WTC11 (cell line): ENCODE measurements around the gene ZER1. TPM values are rescaled to one million over a fixed set of nuclear protein-coding genes. Genes with fewer than 3 reads are reported as not detected.

ENCODE experiments used
- ATAC-seq: fragments of 200-7000 bp; cut with Tn5 transposase; 2 replicates; pipeline ENCODE4 v1.10.0; 2021; ENCODE audit warnings: mild to moderate bottlenecking, moderate library complexity
- CTCF ChIA-PET: fragments of 300-600 bp; sonication (Branson Sonifier 250); formaldehyde crosslinking; loops from one replicate; lab custom pipeline; 2021; ENCODE audit warnings: antibody characterized with exemption; lab: Charles Lee
- POLR2A ChIA-PET: fragments of 350-600 bp; sonication (Branson Sonifier 250); formaldehyde crosslinking; loops from one replicate; lab custom pipeline; 2021; ENCODE audit warnings: antibody characterized with exemption; lab: Charles Lee
- DNase-seq: peaks from one replicate; pipeline ENCODE4 v3.0.0; 2021; ENCODE audit warnings: low spot score
- H3K27ac Mint-ChIP-seq: 2 replicates; pipeline ENCODE4 v1.8.0; 2021; ENCODE audit warnings: mixed read lengths
- H3K27me3 Mint-ChIP-seq: 2 replicates; pipeline ENCODE4 v1.8.0; 2021; ENCODE audit warnings: low read depth, mild to moderate bottlenecking, moderate library complexity, mixed read lengths
- H3K36me3 Mint-ChIP-seq: 2 replicates; pipeline ENCODE4 v1.8.0; 2021; ENCODE audit warnings: mixed read lengths
- H3K4me1 Mint-ChIP-seq: 2 replicates; pipeline ENCODE4 v1.8.0; 2022; ENCODE audit warnings: mixed read lengths
- H3K4me3 Mint-ChIP-seq: 2 replicates; pipeline ENCODE4 v1.8.0; 2021; ENCODE audit warnings: mild to moderate bottlenecking, moderate library complexity, mixed read lengths
- H3K9me3 Mint-ChIP-seq: 2 replicates; pipeline ENCODE4 v1.8.0; 2021; ENCODE audit warnings: mixed read lengths
- EMX1 ChIP-seq: fragments of 250-450 bp; sonication (Bioruptor Pico); IDR thresholded peaks from 2 replicates; pipeline ENCODE4 v1.8.0; 2021; ENCODE audit warnings: mild to moderate bottlenecking
- GTF2I ChIP-seq: fragments of 250-450 bp; sonication (Bioruptor Pico); conservative IDR thresholded peaks from 2 replicates; pipeline ENCODE4 v1.4.0; 2021; ENCODE audit warnings: mild to moderate bottlenecking
- NFATC4 ChIP-seq: fragments of 250-450 bp; sonication (Bioruptor Pico); IDR thresholded peaks from 2 replicates; pipeline ENCODE4 v1.9.0; 2021; ENCODE audit warnings: mild to moderate bottlenecking
- RORB ChIP-seq: fragments of 250-450 bp; sonication (Bioruptor Pico); IDR thresholded peaks from 2 replicates; pipeline ENCODE4 v1.9.0; 2021; ENCODE audit warnings: mild to moderate bottlenecking
- ZNF219 ChIP-seq: sonication (generic); formaldehyde crosslinking; IDR thresholded peaks from 2 replicates; pipeline ENCODE4 v1.8.0; 2023; ENCODE audit warnings: missing genetic modification reagents, mild to moderate bottlenecking, borderline replicate concordance
- ZNF396 ChIP-seq: fragments of 250-450 bp; sonication (Bioruptor Pico); IDR thresholded peaks from 2 replicates; pipeline ENCODE4 v1.8.0; 2021; ENCODE audit warnings: mild to moderate bottlenecking, moderate library complexity, borderline replicate concordance
- total RNA-seq: library from RNA; stranded (reverse); gene quantifications from 3 replicates; pipeline ENCODE4 v1.2.3, GENCODE V29; 2021
- TF ChIP-seq, protein P1 (sequence below): sonication (generic); formaldehyde crosslinking; IDR thresholded peaks from 2 replicates; pipeline ENCODE4 v1.8.1; 2023; ENCODE audit warnings: mild to moderate bottlenecking, missing genetic modification reagents, moderate library complexity
- TF ChIP-seq, protein P2 (sequence below): sonication (generic); formaldehyde crosslinking; IDR thresholded peaks from 2 replicates; pipeline ENCODE4 v1.8.0; 2023; ENCODE audit warnings: missing genetic modification reagents, mild to moderate bottlenecking, borderline replicate concordance
- TF ChIP-seq, protein P3 (sequence below): fragments of 250-450 bp; sonication (Bioruptor Pico); IDR thresholded peaks from 2 replicates; pipeline ENCODE4 v1.9.0; 2021; ENCODE audit warnings: mild to moderate bottlenecking, borderline replicate concordance
- TF ChIP-seq, protein P4 (sequence below): fragments of 250-450 bp; sonication (Bioruptor Pico); IDR thresholded peaks from 2 replicates; pipeline ENCODE4 v2.1.2; 2022; ENCODE audit warnings: mild to moderate bottlenecking, moderate library complexity

ZER1 gene
- total RNA-seq, 1 experiment from 2014 or later: 23.8 TPM

DNA sequence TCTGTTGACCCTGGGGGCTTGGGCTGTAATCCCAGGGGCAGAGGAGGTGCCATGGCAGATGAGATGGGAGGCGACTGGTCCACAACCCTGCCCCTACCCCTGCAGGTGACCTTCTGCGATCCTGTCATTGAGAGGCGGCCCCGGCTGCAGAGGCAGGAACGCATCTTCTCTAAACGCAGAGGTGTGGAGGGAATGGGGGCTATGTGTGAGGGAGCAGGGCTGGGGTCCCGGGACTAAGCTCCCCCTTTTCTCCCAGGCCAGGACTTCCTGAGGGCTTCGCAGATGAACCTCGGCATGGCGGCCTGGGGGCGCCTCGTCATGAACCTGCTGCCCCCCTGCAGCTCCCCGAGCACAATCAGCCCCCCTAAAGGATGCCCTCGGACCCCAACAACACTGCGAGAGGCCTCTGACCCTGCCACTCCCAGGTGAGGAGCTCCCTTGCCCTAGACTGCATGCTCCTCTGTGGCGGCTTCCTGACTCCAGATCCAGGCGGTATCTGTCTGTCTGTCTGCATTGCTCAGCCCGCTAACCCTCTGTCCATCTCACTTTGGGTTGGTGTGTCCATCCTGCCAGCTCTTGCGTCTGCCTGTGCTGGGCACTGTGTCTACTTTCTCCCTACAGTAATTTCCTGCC, 57.7 kb downstream of the ZER1 start:
- ATAC-seq: no peak
- no peaks in the 10 kb centered on the region for H3K4me1 Mint-ChIP-seq

DNA sequence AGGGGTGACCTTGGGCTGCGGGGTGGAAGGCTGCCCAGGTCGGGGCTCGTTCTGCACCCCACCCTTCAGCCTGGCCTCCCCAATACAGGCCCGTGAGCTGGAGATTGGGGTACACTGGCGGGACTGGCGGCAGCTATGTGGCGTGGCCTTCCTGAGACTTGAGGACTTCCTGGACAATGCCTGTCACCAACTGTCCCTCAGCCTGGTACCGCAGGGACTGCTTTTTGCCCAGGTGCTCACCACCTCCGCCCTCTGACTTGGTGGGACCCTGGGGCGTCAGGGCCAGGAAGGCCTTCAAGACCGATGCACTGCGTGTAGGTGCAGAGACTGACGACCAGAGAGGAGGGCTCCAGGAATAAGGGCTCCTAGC, 58.3 kb downstream of the ZER1 start:
- no peaks in the 10 kb centered on the region for H3K27me3 Mint-ChIP-seq
- H3K36me3 Mint-ChIP-seq: peaks cover 12% of the 10 kb centered on the region; the same call in 1 of the 2 replicates
- no peak for DNase-seq
- no peak overlapping the region for H3K4me3 Mint-ChIP-seq
- CTCF ChIA-PET: interaction anchor here (1.0 to 1.9 kb wide), 2 partner anchors 11 kb away, joined by 4 to 9 read pairs; partner anchors contain the start of genes PKN3 and ZDHHC12
- POLR2A ChIA-PET: no interaction called here
- ATAC-seq: no peak
- no peaks in the 10 kb centered on the region for H3K4me1 Mint-ChIP-seq
- no peak overlapping the region for H3K27ac Mint-ChIP-seq
- TF ChIP-seq NFATC4 (CRISPR knock-in tag): no peak
- no peak for TF ChIP-seq ZNF219 (CRISPR knock-in tag)
- no peak for TF ChIP-seq GTF2I
- TF ChIP-seq, protein P1, sequence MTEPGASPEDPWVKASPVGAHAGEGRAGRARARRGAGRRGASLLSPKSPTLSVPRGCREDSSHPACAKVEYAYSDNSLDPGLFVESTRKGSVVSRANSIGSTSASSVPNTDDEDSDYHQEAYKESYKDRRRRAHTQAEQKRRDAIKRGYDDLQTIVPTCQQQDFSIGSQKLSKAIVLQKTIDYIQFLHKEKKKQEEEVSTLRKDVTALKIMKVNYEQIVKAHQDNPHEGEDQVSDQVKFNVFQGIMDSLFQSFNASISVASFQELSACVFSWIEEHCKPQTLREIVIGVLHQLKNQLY (CRISPR knock-in tag): no peak
- TF ChIP-seq, protein P2, sequence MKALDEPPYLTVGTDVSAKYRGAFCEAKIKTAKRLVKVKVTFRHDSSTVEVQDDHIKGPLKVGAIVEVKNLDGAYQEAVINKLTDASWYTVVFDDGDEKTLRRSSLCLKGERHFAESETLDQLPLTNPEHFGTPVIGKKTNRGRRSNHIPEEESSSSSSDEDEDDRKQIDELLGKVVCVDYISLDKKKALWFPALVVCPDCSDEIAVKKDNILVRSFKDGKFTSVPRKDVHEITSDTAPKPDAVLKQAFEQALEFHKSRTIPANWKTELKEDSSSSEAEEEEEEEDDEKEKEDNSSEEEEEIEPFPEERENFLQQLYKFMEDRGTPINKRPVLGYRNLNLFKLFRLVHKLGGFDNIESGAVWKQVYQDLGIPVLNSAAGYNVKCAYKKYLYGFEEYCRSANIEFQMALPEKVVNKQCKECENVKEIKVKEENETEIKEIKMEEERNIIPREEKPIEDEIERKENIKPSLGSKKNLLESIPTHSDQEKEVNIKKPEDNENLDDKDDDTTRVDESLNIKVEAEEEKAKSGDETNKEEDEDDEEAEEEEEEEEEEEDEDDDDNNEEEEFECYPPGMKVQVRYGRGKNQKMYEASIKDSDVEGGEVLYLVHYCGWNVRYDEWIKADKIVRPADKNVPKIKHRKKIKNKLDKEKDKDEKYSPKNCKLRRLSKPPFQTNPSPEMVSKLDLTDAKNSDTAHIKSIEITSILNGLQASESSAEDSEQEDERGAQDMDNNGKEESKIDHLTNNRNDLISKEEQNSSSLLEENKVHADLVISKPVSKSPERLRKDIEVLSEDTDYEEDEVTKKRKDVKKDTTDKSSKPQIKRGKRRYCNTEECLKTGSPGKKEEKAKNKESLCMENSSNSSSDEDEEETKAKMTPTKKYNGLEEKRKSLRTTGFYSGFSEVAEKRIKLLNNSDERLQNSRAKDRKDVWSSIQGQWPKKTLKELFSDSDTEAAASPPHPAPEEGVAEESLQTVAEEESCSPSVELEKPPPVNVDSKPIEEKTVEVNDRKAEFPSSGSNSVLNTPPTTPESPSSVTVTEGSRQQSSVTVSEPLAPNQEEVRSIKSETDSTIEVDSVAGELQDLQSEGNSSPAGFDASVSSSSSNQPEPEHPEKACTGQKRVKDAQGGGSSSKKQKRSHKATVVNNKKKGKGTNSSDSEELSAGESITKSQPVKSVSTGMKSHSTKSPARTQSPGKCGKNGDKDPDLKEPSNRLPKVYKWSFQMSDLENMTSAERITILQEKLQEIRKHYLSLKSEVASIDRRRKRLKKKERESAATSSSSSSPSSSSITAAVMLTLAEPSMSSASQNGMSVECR (CRISPR knock-in tag): no peak
- TF ChIP-seq, protein P3, sequence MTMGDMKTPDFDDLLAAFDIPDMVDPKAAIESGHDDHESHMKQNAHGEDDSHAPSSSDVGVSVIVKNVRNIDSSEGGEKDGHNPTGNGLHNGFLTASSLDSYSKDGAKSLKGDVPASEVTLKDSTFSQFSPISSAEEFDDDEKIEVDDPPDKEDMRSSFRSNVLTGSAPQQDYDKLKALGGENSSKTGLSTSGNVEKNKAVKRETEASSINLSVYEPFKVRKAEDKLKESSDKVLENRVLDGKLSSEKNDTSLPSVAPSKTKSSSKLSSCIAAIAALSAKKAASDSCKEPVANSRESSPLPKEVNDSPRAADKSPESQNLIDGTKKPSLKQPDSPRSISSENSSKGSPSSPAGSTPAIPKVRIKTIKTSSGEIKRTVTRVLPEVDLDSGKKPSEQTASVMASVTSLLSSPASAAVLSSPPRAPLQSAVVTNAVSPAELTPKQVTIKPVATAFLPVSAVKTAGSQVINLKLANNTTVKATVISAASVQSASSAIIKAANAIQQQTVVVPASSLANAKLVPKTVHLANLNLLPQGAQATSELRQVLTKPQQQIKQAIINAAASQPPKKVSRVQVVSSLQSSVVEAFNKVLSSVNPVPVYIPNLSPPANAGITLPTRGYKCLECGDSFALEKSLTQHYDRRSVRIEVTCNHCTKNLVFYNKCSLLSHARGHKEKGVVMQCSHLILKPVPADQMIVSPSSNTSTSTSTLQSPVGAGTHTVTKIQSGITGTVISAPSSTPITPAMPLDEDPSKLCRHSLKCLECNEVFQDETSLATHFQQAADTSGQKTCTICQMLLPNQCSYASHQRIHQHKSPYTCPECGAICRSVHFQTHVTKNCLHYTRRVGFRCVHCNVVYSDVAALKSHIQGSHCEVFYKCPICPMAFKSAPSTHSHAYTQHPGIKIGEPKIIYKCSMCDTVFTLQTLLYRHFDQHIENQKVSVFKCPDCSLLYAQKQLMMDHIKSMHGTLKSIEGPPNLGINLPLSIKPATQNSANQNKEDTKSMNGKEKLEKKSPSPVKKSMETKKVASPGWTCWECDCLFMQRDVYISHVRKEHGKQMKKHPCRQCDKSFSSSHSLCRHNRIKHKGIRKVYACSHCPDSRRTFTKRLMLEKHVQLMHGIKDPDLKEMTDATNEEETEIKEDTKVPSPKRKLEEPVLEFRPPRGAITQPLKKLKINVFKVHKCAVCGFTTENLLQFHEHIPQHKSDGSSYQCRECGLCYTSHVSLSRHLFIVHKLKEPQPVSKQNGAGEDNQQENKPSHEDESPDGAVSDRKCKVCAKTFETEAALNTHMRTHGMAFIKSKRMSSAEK (CRISPR knock-in tag): no peak
- TF ChIP-seq RORB (CRISPR knock-in tag): no peak
- no peaks in the 10 kb centered on the region for H3K9me3 Mint-ChIP-seq

More for the DNA sequence above, 57.7 kb downstream of the ZER1 start:
- ChIA-PET POLR2A (no interaction called here), CTCF (no interaction called here)
- H3K27me3 Mint-ChIP-seq: no peaks in the 10 kb centered on the region
- H3K36me3 Mint-ChIP-seq: peaks cover 12% of the 10 kb centered on the region; the same call in 1 of the 2 replicates
- DNase-seq: peak; percentile 3
- H3K4me3 Mint-ChIP-seq: no peak overlapping the region
- H3K27ac Mint-ChIP-seq: no peak overlapping the region; the same call in 1 of the 2 replicates
- no peaks in the 10 kb centered on the region for H3K9me3 Mint-ChIP-seq
- TF ChIP-seq EMX1 (no peak), GTF2I (no peak), ZNF396 (CRISPR knock-in tag) (no peak)
- TF ChIP-seq, protein P4, sequence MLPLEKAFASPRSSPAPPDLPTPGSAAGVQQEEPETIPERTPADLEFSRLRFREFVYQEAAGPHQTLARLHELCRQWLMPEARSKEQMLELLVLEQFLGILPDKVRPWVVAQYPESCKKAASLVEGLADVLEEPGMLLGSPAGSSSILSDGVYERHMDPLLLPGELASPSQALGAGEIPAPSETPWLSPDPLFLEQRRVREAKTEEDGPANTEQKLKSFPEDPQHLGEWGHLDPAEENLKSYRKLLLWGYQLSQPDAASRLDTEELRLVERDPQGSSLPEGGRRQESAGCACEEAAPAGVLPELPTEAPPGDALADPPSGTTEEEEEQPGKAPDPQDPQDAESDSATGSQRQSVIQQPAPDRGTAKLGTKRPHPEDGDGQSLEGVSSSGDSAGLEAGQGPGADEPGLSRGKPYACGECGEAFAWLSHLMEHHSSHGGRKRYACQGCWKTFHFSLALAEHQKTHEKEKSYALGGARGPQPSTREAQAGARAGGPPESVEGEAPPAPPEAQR (CRISPR knock-in tag): no peak
